ENCODE measurements around the gene GSTO1. TPM values are rescaled to one million over a fixed set of nuclear protein-coding genes. Genes with fewer than 3 reads are reported as not detected.

GSTO1 gene
- total and polyA plus RNA-seq, 2 of the 13 experiments (the other 11 are each of a cell fraction or from before 2014, with no cell fraction given): 228 to 300 TPM

DNA sequence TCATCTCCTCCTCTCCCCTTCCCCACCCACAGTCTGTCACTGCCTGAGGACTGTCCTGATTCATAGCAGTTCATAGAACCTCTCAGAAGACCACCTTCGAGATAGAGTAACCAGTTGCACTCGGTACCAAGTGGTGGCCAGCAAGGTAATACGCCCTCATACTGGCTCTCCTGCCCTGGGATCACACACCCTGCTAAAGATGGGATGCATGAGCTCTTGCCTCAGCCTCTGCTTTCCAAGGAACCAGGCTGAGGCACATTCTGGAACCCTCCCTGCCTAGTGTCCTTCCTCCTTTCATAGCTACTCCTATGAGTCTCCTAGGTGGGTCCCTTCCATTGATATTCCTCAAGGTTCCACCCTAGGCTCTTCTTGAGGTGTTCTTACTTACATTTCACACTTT is 38.1 kb upstream of the GSTO1 start:
- Histone ChIP-seq H2AFZ (ENCODE audit: low read length) (no peak overlapping the region), H3K36me3 (replicated peaks in 1 of 2; ENCODE audit: control insufficient read depth in 1 of 2, insufficient read depth in 2 of 2, low read length in 2 of 2) (no peaks in the 10 kb centered on the region), H3K4me1 (ENCODE audit: insufficient read depth, low read length) (peaks cover 18% of the 10 kb centered on the region), H3K4me3 (replicated peaks in 1 of 3; ENCODE audit: insufficient read depth in 1 of 3, low read depth in 2 of 3, low read length in 3 of 3) (no peak overlapping the region), H3K9ac (ENCODE audit: insufficient read depth, low read depth, low read length) (no peak overlapping the region), H3K27me3 (ENCODE audit: control insufficient read depth in 1 of 2, insufficient read depth in 2 of 2, low read length in 2 of 2) (no peaks in the 10 kb centered on the region), H3K9me3 (ENCODE audit: low read length) (no peaks in the 10 kb centered on the region), H3K4me2 (ENCODE audit: low read depth, low read length) (no peak overlapping the region), H4K20me1 (ENCODE audit: insufficient read depth, low read length) (no peaks in the 10 kb centered on the region), H3K27ac (ENCODE audit: extremely low read length, insufficient read depth, low read length) (no peak overlapping the region), H3K79me2 (ENCODE audit: insufficient read depth, low read length) (no peaks in the 10 kb centered on the region)
- BruUV-seq (replicated peaks): no TSS peak
- in situ Hi-C loops (cut with HindIII; ENCODE audit: extremely low pct_ligation_motif_present, low pct_unique_long_range_greater_than_20kb): no loop called here
- no peak for FAIRE-seq
- DNase-seq (ENCODE audit: low spot score): no peak
- ChIA-PET CTCF (ENCODE audit: low intra/inter-chr PET ratio, low total read pairs) (no interaction called here), POLR2A (no interaction called here)
- intact Hi-C loops (cut with micrococcal nuclease; ENCODE audit: unreplicated experiment): no loop called here
- 19% methylated on average over 3 of the region's 3 CpGs for WGBS (ENCODE audit: low lambda C conversion rate)
- no peak for ATAC-seq
- TF ChIP-seq, protein P1, sequence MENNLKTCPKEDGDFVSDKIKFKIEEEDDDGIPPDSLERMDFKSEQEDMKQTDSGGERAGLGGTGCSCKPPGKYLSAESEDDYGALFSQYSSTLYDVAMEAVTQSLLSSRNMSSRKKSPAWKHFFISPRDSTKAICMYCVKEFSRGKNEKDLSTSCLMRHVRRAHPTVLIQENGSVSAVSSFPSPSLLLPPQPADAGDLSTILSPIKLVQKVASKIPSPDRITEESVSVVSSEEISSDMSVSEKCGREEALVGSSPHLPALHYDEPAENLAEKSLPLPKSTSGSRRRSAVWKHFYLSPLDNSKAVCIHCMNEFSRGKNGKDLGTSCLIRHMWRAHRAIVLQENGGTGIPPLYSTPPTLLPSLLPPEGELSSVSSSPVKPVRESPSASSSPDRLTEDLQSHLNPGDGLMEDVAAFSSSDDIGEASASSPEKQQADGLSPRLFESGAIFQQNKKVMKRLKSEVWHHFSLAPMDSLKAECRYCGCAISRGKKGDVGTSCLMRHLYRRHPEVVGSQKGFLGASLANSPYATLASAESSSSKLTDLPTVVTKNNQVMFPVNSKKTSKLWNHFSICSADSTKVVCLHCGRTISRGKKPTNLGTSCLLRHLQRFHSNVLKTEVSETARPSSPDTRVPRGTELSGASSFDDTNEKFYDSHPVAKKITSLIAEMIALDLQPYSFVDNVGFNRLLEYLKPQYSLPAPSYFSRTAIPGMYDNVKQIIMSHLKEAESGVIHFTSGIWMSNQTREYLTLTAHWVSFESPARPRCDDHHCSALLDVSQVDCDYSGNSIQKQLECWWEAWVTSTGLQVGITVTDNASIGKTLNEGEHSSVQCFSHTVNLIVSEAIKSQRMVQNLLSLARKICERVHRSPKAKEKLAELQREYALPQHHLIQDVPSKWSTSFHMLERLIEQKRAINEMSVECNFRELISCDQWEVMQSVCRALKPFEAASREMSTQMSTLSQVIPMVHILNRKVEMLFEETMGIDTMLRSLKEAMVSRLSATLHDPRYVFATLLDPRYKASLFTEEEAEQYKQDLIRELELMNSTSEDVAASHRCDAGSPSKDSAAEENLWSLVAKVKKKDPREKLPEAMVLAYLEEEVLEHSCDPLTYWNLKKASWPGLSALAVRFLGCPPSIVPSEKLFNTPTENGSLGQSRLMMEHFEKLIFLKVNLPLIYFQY (CRISPR knock-in tag; IDR thresholded peaks at IDR 0.05; ENCODE audit: borderline replicate concordance): no peak
- no peak for TF ChIP-seq ZNF451 (CRISPR knock-in tag; IDR thresholded peaks at IDR 0.05)
- TF ChIP-seq, protein P2, sequence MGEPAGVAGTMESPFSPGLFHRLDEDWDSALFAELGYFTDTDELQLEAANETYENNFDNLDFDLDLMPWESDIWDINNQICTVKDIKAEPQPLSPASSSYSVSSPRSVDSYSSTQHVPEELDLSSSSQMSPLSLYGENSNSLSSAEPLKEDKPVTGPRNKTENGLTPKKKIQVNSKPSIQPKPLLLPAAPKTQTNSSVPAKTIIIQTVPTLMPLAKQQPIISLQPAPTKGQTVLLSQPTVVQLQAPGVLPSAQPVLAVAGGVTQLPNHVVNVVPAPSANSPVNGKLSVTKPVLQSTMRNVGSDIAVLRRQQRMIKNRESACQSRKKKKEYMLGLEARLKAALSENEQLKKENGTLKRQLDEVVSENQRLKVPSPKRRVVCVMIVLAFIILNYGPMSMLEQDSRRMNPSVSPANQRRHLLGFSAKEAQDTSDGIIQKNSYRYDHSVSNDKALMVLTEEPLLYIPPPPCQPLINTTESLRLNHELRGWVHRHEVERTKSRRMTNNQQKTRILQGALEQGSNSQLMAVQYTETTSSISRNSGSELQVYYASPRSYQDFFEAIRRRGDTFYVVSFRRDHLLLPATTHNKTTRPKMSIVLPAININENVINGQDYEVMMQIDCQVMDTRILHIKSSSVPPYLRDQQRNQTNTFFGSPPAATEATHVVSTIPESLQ (CRISPR knock-in tag; conservative IDR thresholded peaks at IDR 0.05): no peak
- no peak for TF ChIP-seq ZNF205 (CRISPR knock-in tag; IDR thresholded peaks at IDR 0.05)
- TF ChIP-seq ZNF253 (CRISPR knock-in tag; IDR thresholded peaks at IDR 0.05; ENCODE audit: borderline replicate concordance): no peak
- no peak for TF ChIP-seq ZFAT (CRISPR knock-in tag; conservative IDR thresholded peaks at IDR 0.05)
- TF ChIP-seq ZNF317 (CRISPR knock-in tag; IDR thresholded peaks at IDR 0.05): no peak
- TF ChIP-seq, protein P3, sequence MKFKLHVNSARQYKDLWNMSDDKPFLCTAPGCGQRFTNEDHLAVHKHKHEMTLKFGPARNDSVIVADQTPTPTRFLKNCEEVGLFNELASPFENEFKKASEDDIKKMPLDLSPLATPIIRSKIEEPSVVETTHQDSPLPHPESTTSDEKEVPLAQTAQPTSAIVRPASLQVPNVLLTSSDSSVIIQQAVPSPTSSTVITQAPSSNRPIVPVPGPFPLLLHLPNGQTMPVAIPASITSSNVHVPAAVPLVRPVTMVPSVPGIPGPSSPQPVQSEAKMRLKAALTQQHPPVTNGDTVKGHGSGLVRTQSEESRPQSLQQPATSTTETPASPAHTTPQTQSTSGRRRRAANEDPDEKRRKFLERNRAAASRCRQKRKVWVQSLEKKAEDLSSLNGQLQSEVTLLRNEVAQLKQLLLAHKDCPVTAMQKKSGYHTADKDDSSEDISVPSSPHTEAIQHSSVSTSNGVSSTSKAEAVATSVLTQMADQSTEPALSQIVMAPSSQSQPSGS (CRISPR knock-in tag; IDR thresholded peaks at IDR 0.05): no peak
- no peak for TF ChIP-seq TCF7 (IDR thresholded peaks at IDR 0.05; ENCODE audit: low read depth)
- TF ChIP-seq, protein P4, sequence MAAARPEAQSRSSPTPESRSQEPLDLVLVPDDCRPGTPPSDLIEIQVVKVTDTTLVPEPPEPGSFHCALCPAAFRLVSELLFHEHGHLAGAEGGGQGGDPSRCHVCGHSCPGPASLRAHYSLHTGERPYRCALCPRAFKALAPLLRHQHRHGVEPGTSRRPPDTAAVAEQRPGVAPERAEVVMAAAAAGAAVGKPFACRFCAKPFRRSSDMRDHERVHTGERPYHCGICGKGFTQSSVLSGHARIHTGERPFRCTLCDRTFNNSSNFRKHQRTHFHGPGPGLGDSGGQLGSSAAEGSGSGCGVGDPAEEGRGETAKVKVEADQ (CRISPR knock-in tag; IDR thresholded peaks at IDR 0.05; ENCODE audit: borderline replicate concordance): no peak
- TF ChIP-seq, protein P5, sequence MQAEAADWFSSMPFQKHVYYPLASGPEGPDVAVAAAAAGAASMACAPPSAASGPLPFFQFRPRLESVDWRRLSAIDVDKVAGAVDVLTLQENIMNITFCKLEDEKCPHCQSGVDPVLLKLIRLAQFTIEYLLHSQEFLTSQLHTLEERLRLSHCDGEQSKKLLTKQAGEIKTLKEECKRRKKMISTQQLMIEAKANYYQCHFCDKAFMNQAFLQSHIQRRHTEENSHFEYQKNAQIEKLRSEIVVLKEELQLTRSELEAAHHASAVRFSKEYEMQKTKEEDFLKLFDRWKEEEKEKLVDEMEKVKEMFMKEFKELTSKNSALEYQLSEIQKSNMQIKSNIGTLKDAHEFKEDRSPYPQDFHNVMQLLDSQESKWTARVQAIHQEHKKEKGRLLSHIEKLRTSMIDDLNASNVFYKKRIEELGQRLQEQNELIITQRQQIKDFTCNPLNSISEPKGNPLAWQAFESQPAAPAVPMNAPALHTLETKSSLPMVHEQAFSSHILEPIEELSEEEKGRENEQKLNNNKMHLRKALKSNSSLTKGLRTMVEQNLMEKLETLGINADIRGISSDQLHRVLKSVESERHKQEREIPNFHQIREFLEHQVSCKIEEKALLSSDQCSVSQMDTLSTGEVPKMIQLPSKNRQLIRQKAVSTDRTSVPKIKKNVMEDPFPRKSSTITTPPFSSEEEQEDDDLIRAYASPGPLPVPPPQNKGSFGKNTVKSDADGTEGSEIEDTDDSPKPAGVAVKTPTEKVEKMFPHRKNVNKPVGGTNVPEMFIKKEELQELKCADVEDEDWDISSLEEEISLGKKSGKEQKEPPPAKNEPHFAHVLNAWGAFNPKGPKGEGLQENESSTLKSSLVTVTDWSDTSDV (CRISPR knock-in tag; IDR thresholded peaks at IDR 0.05): no peak
- no peak for TF ChIP-seq SMAD3 (CRISPR knock-in tag; IDR thresholded peaks at IDR 0.05)
- TF ChIP-seq, protein P6, sequence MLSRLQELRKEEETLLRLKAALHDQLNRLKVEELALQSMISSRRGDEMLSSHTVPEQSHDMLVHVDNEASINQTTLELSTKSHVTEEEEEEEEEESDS (CRISPR knock-in tag; IDR thresholded peaks at IDR 0.05; ENCODE audit: borderline replicate concordance): no peak

Measured in HepG2 (cell line).